Activated naive CD4-positive, alpha-beta T cell treated with anti-CD3 and anti-CD28 coated beads, Interleukin-2, amount 50 U/mL, for 72 hours (primary cell): ENCODE data around the gene MYH11. TPM values are rescaled to one million over a fixed set of nuclear protein-coding genes. Genes with fewer than 3 reads are reported as not detected.

Source experiments
- ATAC-seq, 2 donors: fragments of 150-1000 bp; cut with Tn5 transposase; 2 replicates each; pipeline ENCODE4 v1.10.0; 2021; ENCODE audit warnings: mild to moderate bottlenecking in 2 of 2, moderate library complexity in 2 of 2
- DNase-seq, 2 donors: peaks; one replicate each; pipeline ENCODE4 v3.0.0; 2021 to 2022; ENCODE audit warnings: low spot score in 2 of 2
- H3K27ac Mint-ChIP-seq, 2 donors: one replicate each; pipeline ENCODE4 v1.8.0; 2022; ENCODE audit warnings: mild to moderate bottlenecking in 2 of 2, mixed read lengths in 2 of 2
- H3K36me3 Mint-ChIP-seq, 2 donors: one replicate each; pipeline ENCODE4 v1.8.0; 2022; ENCODE audit warnings: mixed read lengths in 2 of 2
- H3K9me3 Mint-ChIP-seq, 2 donors: one replicate each; pipeline ENCODE4 v1.8.0; 2022; ENCODE audit warnings: mixed read lengths in 2 of 2
- total RNA-seq, 2 donors: library from RNA; stranded (reverse); gene quantifications; one replicate each; pipeline ENCODE4 v1.2.3, GENCODE V29; 2022

The MYH11 gene
- total RNA-seq, 2 donors from 2014 or later, result 0.07 TPM; not detected in 1

DNA sequence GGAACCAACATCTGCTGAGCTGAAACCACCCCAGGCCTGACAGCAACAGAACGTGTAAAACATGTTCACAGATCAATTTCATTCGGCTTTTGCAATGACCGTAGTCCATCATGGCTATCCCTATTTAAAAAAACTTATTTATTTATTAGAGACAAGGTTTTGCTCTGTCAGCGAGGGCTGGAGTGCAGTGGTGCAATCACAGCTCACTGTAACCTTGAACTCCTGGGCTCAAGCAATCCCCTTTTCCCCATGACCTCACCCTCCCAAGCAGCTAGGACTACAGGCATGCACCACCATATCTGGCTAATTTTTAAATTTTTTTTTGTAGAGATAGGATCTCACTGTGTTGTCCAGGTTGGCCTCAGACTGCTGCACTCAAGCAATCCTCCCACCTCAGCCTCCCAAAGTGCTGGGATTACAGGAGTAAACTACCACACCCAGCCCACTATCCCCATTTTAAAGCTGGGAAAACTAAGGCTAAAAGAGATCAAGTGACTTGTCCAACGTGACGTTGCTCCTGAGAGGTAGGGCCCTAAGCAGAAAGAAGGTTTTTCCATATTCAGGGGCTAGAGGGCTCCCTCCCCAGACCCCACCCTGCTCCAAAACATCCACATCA, 77.7 kb downstream of the MYH11 start:
- no peaks in the 10 kb centered on the region for H3K36me3 Mint-ChIP-seq
- no peak overlapping the region for H3K27ac Mint-ChIP-seq
- ATAC-seq, result no peak
- no peaks in the 10 kb centered on the region for H3K9me3 Mint-ChIP-seq
- DNase-seq, result no peak

DNA sequence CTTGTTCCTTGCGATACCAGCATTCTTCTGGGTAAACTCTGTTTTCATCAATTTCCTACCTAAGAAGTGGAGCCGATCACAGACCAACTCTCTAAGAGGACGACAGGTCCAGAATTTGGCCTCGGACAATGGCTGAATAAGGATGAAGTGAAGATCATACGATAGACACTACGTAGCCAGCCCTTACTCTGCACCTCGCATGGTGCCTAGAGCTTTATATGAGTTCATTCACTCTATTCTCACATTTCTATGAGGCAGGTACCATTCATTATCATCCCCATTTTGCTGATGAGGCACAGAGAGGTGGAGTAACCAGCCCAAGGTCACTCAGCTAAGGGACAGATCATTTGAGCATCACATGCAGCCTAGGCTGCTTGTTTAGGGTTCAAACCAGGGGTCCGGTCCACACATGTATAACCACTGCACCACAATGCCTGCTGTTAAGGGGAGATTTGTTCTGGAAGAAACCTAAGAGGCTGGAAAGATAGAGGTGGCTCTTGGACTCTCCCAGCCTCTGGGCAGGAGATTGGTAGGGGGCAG, 78.6 kb downstream of the MYH11 start:
- DNase-seq (no peak), ATAC-seq (no peak)
- H3K9me3 Mint-ChIP-seq, result no peaks in the 10 kb centered on the region
- H3K36me3 Mint-ChIP-seq, result no peaks in the 10 kb centered on the region
- no peak overlapping the region for H3K27ac Mint-ChIP-seq

DNA sequence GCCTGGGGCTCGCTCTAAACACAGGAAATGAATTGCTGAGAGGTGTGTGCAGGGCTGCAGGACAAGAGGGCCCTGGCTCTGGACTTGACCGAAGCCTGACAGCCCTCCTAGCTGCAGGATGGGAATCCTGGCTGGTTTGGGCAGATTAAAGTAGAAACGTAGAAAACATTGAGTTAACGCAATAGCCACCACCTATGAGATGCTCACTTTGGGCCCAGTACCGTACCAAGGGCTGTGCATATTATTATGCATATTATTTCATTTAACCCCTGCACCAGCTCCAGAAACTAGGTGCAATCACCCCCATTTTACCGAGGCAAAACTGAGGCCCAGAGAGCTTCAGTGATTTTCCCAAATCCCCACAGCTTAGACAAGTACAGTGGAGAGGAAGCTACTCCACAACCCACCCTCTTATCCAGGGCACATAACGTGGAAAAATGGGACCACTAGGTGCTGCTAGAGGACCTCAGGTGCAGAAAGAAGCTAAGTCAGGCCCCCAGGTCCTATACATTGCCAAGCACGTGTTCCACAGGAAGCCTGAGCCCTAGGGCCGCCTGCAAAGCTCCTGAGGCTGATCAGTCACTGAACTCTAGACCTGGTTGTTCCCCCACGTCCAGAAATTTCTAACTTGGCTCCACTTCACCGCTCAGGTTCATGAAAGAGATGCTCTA, 79.2 kb downstream of the MYH11 start:
- ATAC-seq (peak in 1 of 2 donors; percentile 58), DNase-seq (no peak)
- H3K27ac Mint-ChIP-seq, result no peak overlapping the region

DNA sequence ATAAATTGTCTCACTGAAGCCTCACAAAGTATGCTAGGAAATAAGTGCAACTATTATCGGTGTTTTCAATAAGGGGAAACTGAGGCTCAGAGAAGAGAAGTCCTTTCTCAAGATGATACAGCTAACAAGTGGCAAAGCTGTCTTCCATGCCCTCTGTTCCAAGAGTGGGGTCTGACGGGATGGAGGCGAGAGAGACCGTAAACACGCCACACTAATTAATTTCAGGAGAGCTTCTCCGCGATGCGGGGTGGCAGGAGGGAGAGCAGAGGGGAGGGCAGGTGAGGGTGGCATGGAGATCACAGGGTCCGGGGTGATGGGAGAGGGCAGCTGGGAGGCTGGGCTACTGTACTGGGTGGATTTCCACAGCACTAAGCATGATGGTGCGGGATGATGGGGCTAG, 80.3 kb downstream of the MYH11 start:
- no peak for DNase-seq
- H3K27ac Mint-ChIP-seq, result no peak overlapping the region
- no peaks in the 10 kb centered on the region for H3K9me3 Mint-ChIP-seq
- H3K36me3 Mint-ChIP-seq, result no peaks in the 10 kb centered on the region
- ATAC-seq, result no peak

More for the DNA sequence above, 79.2 kb downstream of the MYH11 start:
- Mint-ChIP-seq H3K36me3 (no peaks in the 10 kb centered on the region), H3K9me3 (no peaks in the 10 kb centered on the region)

DNA sequence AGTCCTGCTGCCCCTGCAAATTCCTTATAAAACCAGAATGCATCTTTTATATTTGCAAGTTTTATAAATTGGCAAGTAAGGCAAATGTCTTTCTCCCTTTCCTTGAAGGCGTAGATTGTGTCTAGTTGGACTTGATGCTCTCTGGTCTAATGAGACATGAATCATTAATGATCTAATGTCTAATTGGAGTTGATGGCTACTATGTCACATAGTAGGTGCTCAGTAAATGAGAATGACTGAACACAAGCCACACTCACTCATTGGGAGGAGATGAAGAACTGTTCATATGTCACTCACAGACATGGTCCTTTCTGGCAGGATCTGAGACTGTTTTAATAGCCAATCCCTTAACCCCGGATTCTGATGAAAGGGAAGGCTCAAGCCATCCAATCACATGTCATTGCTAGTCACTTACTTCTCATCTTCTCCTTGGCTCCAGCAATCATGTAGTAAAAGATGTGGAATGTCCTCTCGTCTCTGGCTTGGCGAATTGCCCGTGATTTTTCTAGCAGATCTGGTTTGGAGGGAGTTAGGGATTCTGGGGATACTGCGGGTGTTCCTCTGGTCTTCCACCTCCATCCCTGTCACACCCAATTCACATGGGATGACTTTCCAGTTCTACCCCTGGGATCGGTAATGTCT, 81.0 kb downstream of the MYH11 start:
- Mint-ChIP-seq H3K36me3 (no peaks in the 10 kb centered on the region), H3K9me3 (no peaks in the 10 kb centered on the region), H3K27ac (no peak overlapping the region)
- no peak for ATAC-seq
- no peak for DNase-seq

DNA sequence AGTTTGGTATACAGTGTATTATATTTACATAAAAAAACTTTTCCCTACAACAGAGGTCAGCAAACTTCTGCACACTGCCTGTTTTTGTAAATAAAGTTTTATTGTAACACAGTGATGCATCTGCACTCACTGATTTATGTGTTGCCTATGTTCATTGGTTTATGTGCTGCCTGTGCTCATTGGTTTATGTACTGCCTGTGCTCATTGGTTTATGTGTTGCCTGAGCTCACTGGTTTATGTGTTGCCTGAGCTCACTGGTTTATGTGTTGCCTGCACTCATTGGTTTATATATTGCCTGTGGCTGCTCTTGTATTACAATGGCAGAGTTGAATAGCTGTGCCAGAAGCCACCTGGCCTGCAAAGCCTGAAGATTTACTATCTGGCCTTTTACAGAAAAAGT, 81.6 kb downstream of the MYH11 start:
- no peaks in the 10 kb centered on the region for H3K9me3 Mint-ChIP-seq
- H3K36me3 Mint-ChIP-seq, result no peaks in the 10 kb centered on the region
- ATAC-seq (peak in 1 of 2 donors; percentile 13), DNase-seq (no peak)
- no peak overlapping the region for H3K27ac Mint-ChIP-seq

DNA sequence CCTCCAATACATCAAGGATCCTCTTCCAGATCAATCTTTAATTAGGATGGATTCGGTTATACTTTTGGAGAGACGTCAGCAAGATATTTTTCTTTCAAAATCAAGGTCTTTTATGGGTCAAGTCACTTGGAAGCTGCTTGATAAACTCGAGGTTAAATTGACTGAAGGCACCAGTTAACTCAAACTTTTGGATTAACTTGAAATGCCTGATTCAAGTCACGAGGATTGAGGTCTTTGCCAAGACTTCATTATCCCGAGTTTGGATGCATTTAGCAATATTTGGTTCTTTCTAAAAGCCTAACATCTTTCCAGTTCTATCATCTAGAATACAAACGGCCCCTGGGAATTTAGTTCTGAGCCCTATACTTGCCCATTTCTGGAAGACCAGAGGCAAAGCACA, 82.9 kb downstream of the MYH11 start:
- no peaks in the 10 kb centered on the region for H3K9me3 Mint-ChIP-seq
- H3K36me3 Mint-ChIP-seq, result no peaks in the 10 kb centered on the region
- H3K27ac Mint-ChIP-seq, result no peak overlapping the region
- no peak for ATAC-seq
- DNase-seq, result no peak

DNA sequence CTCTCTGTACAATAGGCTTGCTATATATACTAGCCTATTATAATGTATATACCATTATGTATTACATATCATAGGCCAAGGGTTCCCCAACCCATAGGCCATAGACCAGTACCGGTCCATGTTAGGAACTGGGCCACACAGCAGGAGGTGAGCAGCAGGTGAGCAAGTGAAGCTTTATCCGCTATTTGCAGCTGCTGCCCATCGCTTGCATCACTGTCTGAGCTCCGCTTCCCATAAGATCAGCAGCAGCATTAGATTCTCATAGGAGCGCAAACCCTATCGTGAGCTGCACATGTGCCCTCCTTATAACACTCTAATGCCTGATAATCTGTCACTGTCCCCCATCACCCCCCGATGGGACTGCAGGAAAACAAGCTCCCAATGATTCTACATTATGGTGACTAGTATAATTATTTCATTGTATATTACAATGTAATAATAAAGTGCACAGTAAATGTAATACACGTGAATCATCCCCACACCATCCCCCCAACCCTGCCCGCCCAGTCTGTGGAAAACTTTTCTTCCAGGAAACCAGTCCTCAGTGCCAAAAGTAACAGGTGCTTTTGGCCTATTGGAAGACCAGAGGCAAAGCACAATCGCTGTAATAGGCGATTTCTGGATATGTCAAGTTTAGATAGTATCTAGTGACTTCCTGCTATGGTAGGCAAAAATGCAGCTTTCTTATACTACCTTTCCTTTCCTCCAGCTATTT, 84.1 kb downstream of the MYH11 start:
- H3K36me3 Mint-ChIP-seq, result no peaks in the 10 kb centered on the region
- ATAC-seq, result no peak
- DNase-seq, result no peak

DNA sequence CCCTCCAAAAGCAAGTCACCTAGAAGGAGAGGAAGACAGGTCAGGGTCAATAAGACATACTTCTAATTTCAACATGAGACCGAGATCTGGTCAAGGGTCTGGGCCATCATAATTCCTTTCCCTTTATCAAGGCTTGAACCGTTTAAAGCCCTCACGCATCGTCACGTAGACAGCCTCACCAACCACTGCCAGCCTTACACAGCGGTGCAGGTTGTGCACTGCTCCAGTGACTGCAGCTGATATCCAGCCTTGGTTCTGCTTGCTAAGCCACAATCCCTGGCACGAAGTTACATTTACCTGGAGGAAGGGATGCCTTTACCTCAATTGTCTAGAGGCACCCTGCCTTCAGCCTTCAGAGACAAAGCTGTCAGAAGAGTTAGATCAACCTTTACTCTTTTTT, 85.1 kb downstream of the MYH11 start:
- no peaks in the 10 kb centered on the region for H3K36me3 Mint-ChIP-seq

More for the DNA sequence above, 84.1 kb downstream of the MYH11 start:
- Mint-ChIP-seq H3K27ac (no peak overlapping the region), H3K9me3 (no peaks in the 10 kb centered on the region)

DNA sequence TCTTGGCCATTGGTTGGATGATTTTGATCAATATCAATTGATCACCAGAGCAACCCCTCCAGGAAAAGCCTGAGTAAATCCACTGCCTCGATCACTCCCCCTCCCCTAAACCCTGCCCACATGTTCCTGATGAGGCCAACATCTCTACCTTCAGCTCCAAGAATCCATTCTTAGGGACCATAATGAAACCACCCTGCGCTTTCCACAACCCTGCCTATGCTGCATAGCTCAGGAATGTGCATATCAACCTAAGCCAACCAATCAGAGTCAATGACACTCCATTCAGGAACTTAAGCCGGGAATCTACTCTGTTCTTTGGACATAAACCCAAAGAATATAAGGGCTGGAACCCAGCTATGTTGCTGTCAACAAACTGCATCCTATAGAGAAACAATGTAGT, 86.3 kb downstream of the MYH11 start:
- no peaks in the 10 kb centered on the region for H3K9me3 Mint-ChIP-seq
- no peaks in the 10 kb centered on the region for H3K36me3 Mint-ChIP-seq
- no peak for DNase-seq
- ATAC-seq, result no peak
- H3K27ac Mint-ChIP-seq, result no peak overlapping the region

More for the DNA sequence above, 85.1 kb downstream of the MYH11 start:
- Mint-ChIP-seq H3K9me3 (no peaks in the 10 kb centered on the region), H3K27ac (no peak overlapping the region)
- ATAC-seq (no peak), DNase-seq (no peak)

DNA sequence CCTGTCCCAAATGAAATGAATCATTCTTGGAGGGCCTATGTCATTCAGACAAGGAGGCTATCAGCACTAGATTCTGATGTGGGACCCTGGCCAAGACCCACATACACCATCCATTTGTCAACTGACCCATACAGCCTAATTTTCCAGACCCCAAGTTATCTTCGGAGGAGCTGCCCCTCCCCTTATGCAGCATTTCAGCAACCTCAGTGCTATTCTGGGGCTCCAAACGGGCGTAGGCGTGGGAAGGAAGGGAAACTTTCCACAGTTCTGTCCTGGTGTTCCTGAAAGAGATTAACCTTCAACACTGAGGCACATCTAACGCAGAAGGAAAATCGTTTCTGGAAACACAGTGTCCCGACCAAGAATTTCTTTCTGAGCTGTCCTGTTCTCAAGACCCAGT, 86.7 kb downstream of the MYH11 start:
- no peak overlapping the region for H3K27ac Mint-ChIP-seq
- DNase-seq (no peak), ATAC-seq (no peak)
- H3K36me3 Mint-ChIP-seq, result no peaks in the 10 kb centered on the region
- H3K9me3 Mint-ChIP-seq, result no peaks in the 10 kb centered on the region

DNA sequence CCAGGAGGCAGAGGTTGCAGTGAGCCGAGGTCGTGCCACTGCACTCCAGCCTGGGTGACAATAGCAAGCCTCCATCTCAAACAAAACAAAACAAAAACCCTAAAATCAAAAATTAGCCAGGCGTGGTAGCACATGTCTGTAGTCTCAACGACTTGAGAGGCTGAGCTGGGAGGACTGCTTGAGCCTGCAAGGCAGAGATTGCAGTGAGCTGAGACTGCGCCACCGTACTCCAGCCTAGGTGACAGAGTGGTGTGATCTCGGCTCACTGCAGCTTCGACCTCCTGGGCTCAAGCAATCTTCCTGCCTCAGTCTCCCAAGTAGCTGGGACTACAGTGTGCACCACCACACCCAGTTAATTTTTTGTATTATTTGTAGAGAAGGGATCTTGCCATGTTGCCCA, 87.6 kb downstream of the MYH11 start:
- Mint-ChIP-seq H3K27ac (no peak overlapping the region), H3K9me3 (no peaks in the 10 kb centered on the region), H3K36me3 (no peaks in the 10 kb centered on the region)
- ATAC-seq (no peak), DNase-seq (no peak)

DNA sequence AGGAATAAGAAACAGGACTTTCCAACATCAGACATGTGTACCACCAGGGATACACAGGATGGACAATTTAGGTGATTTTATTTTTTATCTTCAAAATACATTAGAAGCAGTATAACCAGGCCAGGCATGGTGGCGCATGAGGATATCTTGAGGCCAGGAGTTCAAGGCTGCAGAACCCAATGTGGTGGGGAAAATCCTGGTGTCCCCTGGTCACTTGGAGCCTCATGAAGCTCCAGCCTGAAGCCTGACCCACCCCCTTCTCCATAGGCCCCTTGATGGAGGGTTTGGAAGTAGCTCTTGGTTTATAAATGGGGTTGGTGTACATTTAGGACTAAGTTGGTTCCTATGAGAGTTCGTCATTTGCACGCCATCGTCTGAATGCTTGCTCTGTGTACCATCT, 88.6 kb downstream of the MYH11 start:
- ATAC-seq, result no peak
- no peak overlapping the region for H3K27ac Mint-ChIP-seq
- H3K36me3 Mint-ChIP-seq, result no peaks in the 10 kb centered on the region
- DNase-seq, result no peak
- no peaks in the 10 kb centered on the region for H3K9me3 Mint-ChIP-seq

DNA sequence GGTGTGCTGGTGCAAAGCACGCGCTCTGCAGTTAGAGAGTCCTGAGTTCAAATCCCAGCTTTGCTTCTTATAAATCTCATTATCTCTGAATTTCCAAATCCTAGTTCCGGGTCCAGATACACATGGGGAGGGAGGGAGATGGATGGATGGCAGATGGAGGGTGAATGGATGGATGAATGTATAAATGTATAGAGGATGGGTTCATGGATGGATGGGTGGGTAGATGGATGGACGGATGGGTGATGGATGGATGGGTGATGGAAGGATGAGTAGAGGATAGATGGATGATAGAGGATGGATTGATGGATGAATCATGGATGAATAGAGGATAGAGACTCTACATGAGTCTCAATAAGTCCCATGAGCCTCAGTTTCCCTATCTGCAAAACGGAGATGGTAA, 89.9 kb downstream of the MYH11 start:
- no peak for ATAC-seq
- no peak for DNase-seq
- H3K36me3 Mint-ChIP-seq, result no peaks in the 10 kb centered on the region
- no peaks in the 10 kb centered on the region for H3K9me3 Mint-ChIP-seq
- H3K27ac Mint-ChIP-seq, result no peak overlapping the region

DNA sequence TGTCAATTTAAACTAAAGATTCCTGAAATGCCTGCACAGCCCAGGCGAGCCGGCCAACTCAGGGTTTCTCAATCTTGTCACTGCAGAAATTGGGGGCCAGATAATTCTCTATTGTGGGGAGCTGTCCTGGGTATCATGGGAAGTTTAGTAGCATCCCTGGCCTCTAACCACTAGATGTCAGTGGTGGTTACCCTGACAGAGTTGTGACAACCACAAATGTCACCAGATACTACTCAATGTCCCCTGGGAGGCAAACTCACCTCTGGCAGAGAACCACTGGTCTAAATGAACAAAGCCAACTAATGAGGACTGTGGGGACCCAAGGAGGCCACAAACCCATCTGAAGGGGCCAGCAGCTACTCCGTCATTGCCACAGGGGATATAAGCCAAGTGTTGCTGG, 90.9 kb downstream of the MYH11 start:
- ATAC-seq (peak; percentile 79 to 86), DNase-seq (peak in 1 of 2 donors; percentile 37)
- Mint-ChIP-seq H3K27ac (no peak overlapping the region), H3K36me3 (no peaks in the 10 kb centered on the region), H3K9me3 (no peaks in the 10 kb centered on the region)

DNA sequence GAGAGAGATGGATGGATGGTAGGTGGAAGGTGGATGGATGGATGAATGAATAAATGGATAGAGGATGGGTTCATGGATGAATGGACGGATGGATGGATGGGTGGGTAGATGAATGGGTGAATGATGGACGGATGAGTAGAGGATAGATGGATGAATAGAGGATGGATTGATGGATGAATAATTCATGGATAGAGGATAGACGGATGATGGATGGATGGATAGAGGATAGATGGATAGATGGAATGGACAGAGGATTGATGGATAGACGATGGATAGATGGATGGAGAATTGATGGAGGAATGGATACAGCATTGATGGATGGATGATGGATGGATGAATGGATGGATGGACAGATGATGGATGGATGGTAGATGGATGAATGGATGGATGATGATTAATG, 91.7 kb downstream of the MYH11 start:
- H3K9me3 Mint-ChIP-seq, result no peaks in the 10 kb centered on the region
- no peak for ATAC-seq
- DNase-seq, result no peak
- H3K36me3 Mint-ChIP-seq, result no peaks in the 10 kb centered on the region
- no peak overlapping the region for H3K27ac Mint-ChIP-seq

DNA sequence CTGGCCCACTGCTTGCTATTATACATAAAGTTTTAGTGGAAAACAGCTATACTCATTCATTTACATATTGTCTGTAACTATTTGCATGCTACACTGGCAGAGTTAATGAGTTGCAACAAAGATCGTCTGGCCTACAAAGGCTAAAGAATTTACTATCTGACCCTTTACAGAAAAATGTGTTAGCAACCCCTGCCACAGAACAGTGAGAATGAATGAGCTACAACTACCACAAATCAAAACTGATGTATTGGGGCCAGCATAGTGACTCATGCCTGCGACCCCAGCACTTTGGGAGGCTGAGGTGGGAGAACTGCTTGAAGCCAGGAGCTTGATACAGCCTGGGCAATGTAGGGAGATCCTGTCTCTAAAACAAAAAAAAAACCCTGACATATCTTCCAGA, 92.7 kb downstream of the MYH11 start:
- Mint-ChIP-seq H3K27ac (no peak overlapping the region), H3K36me3 (no peaks in the 10 kb centered on the region), H3K9me3 (no peaks in the 10 kb centered on the region)
- no peak for DNase-seq
- ATAC-seq, result no peak
